Fibroblast of lung (primary cell): ENCODE results near the gene HIP1R.

ENCODE experiments used
- CTCF ChIP-seq, 2 donors: IDR thresholded peaks in 1 of 2; conservative IDR thresholded peaks in 1 of 2; 1 replicate in 1 of 2; 2 replicates in 1 of 2; pipeline ENCODE4 v1.5.1; 2011 to 2012; ENCODE audit warnings: low read length in 2 of 2, control low read depth in 1 of 2, inconsistent platforms in 1 of 2, low read depth in 1 of 2, mild to moderate bottlenecking in 1 of 2
- EZH2 ChIP-seq: IDR thresholded peaks from 2 replicates; pipeline ENCODE4 v1.5.1; 2012; ENCODE audit warnings: low read length, control low read depth, mild to moderate bottlenecking; ENCODE audit errors: missing control alignments

DNA sequence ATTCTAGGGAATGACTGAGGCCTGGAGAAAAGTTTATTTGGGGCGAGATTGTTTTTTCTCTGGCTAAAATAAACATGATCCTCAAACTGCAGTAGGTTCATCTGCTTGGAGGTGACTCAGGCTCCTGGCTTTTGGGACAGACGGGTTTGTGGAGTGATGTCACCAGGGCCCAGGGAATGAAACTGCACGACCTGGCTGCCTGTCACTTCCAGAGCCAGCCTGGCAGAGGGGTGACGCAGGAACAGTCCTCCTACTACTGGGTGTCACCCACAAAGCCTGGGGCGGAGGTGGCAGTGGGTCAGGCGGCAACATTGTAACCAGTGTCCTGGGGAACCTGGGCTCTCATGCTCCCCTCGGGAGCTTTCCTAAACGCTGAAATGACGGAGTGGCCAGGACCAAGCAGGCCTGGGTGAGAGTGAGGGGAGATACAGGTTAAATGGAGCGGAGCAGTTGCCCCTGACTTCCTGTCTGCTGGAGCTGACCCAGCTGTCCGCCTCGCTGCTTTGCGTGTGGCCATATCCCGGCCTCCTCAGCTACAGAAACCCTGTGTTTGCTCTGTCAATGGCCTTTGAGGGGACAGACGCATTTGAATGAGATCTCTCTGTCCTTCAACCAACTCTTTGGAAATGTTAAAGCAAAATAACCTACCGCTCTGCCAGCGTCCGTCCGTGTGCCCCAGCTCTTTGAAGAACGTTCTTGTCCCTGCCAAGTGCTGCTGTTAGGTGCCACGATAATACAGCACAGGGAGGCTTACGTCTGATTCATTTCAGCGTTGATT is 6.5 kb downstream of the HIP1R start:
- TF ChIP-seq CTCF (conservative IDR thresholded peaks at IDR 0.05 in 1 of 2, IDR thresholded peaks at IDR 0.05 in 1 of 2; ENCODE audit: low read depth in 1 of 2, low read length in 2 of 2) (no peak), EZH2 (no peak)
